Activated gamma-delta T cell (primary cell): ENCODE measurements around the gene IFITM10.

Experiments used
- DNase-seq: peaks from one replicate; lab custom pipeline; 2025; lab: John Stamatoyannopoulos, UW
- total RNA-seq, 2 donors: gene quantifications; one replicate each; lab custom pipeline; 2026; lab: John Stamatoyannopoulos, UW

Gene IFITM10
- total RNA-seq, result 1.8 to 2.4 reads per million in 2 donors

DNA sequence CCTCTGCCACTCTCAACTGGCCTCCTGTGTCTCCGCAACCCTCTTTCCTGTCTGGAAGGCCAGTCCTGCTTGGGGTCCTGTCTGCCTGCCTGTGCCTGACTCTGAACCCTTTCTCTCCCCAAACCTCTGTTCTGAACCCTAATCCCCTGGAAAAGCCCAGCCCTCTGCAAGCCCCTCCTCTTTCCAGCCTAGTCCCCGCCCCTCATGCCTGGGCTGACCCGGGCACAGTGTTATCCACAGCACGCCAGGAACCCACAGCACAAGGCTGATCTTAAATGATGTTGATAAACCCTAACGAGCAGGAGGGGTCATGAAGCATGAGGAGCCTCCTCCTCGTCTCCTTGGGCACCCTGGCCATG lies at the start of gene IFITM10:
IFITM10 (minus strand) TSS at position 115 of the 359 bp plus-strand sequence. CDS start 153 bp downstream, outside the sequence.
- DNase-seq, result no peak

DNA sequence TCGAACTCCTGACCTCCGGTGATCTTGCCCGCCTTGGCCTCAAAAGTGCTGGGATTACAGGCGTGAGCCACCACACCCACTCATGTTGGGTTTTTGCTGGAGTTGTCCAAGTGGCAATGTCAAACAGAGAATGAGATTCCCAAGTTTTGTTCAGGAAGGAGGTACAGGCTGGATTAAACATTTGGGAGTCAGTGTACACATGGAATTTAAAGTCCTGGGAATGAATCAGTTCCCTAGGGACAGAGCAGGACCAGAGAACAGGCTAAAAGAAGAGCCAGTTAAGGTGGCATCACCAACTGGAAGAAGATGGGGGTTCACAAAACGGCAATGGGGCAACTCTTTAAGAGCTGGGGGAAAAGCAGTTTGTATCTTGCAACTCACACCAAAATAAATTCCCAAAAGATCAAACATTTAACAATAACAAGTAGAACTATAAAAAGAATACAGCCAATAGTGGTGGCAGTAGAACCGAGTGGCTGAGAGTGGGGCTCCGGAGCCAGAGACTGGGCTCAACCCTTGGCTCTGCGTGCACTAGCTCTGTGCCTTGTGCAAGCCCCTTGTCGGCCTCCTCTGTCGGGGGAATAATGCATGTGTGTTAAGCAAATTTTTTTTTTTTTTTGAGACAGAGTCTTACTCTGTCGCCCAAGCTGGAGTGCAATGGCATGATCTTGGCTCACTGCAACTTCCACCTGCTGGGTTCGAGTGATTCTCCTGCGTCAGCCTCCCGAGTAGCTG lies 47.2 kb upstream of the IFITM10 start:
- DNase-seq, result no peak

DNA sequence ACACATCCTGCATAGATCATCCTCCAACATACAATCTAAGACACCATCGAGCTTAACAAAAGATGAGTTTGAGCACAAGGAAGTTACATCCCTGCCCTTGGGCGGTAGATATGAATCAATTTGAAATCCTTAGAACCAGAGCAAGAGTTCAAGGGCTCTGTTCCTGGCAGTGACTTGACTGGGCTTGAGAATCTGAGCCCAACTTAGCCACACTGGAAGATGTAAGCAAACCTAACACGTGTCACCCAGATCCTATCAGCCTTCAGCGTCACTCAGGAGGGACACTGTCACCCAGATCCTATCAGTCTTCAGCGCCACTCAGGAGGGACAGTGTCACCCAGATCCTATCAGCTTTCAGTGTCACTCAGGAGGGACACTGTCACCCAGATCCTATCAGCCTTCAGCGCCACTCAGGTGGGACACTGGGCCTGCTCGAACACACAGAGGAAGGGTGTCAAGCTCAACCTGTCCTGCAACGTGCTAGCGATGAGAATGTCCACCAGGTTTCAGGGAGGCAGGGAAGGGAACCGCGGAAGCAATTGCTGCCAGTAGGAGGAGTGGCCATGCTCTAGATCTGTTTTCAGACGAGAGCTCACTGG lies 46.1 kb upstream of the IFITM10 start:
- no peak for DNase-seq

DNA sequence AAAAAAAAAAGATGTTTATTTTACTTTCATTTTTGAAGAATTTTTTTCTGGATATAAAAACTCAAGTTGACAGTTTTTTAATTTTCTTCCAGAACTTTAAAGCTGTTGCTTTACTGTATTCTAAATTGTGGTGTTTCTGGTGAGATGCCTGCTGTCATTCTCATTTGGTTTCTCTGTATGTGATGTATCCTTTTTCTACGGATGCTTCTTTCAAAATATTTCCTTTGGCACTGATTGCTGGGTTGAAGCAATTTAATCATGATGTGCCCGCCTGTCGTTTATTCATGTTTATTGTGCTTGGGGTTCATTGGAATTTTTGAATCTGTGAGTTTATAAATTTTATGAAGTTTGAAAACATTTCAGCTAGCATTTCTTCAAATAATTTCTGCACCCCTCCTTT lies 42.7 kb upstream of the IFITM10 start:
- no peak for DNase-seq

DNA sequence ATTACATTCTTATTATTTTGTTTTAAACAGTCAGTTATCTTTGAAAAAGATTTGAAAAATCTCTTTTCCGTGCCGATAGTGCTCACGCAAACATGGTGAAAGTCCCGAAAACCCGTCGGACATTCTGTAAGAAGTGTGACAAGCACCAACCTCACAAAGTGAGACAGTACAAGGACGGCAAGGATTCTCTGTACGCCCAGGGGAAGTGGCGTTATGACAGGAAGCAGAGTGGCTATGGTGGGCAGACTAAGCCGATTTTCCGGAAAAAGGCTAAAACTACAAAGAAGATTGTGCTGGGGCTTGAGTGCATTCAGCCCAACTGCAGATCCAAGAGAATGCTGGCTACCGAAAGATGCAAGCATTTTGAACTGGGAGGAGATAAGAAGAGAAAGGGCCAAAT lies 42.1 kb upstream of the IFITM10 start:
- DNase-seq, result no peak

DNA sequence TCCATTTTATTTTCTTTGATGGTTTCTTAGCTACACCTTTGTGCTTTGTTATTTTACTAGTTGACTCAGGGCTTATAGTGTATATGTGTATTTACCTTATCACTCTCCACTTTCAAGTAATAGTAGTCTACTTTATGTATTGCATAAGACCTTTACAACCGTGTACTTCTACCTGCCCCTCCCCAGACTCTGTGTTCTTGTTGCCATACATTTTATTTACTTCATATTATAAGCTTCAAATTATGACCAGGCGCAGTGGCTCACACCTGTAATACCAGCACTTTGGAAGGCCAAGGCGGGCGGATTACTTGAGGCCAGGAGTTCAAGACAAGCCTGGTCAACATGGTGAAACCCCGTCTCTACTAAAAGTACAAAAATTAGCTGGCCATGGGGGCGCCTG lies 41.5 kb upstream of the IFITM10 start:
- no peak for DNase-seq

DNA sequence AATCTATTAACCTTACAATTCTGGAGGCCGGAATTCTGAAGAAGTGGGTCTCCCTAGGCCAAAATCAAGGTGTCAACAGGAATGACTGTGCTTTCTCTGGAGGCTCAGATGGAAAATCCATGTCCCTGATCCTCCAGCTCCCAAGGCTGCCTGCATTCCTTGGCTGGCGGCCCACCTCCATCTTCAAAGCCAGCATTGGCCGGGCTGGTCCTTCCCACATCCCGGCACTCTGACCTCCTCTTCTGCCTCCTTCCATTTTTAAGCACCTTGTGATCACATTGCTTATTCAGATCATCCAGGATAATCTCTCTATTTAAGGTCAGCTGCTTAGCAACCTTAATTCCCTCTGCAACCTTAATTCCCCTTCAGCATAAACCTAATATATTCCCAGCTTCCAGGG lies 36.1 kb upstream of the IFITM10 start:
- DNase-seq, result no peak

DNA sequence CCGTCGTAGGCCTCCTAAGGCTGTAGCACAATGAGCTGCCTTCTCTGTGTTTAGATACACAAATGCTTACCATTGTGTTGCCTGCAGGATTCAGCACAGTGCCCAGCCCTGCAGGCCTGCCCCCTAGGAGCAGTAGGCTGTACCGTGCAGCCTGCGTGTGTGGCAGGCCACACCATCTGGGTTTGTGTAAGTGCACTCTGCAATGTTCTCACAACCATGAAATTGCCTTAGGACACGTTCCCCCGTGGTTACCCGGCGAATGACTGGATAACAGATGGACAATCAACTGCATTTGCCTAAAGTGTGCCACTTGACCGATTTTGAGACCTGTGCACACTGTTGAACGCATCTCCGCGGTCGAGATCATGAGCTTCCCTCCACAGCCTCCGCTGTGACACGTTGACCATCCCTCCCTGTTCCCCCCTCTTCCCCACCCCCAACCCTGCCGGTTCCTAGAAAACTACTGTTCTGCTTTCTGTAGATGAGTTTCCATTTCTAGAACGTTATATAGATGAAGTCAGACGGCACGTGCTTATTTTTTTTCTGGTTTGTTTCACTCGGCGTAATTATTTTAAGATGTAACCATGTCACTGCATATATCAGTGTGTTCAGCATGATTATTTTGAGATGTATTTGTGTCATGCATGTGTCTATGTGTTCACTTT lies 35.5 kb upstream of the IFITM10 start:
- no peak for DNase-seq

DNA sequence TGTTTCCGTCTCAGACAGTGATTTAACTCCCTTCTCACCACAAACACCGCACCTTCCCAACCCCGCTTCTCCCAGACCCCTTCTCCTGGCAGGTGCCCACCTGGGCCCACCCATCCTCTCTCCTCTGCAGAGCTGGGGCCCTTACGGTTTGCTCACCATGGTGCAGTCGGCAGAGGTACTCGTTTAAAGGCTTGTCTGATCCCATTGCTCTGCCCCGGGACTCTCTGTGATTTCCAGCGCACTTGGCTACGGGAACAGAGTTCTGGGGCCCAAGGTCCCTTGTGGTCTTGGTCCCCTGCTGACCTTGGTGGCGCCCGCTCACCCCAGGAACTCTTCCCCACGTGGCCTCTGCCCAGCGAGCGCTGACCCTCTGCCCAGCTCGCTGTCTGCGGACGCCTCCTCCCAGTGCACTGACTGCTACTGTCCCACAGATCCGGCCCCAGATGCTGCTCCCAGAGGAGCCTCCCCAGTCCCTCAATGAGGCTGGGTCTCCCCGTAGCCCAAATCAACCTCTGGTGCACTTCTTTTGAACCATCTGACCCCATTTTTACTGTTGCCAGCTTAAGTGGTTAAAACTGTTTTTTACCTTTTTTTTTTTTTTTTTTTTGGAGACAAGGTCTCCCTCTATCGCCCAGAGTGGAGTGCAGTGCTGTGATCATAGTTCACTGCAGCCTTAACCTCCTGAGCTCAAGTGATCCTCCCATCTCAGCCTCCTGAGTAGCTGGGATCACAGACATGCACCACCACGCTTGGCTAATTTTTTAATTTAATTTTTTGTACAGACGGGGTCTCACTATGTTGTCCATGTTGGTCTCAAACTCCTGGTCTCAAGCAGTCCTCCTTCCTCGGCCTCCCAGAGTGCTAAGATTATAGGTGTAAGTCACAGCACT lies 34.6 kb upstream of the IFITM10 start:
- DNase-seq, result no peak

DNA sequence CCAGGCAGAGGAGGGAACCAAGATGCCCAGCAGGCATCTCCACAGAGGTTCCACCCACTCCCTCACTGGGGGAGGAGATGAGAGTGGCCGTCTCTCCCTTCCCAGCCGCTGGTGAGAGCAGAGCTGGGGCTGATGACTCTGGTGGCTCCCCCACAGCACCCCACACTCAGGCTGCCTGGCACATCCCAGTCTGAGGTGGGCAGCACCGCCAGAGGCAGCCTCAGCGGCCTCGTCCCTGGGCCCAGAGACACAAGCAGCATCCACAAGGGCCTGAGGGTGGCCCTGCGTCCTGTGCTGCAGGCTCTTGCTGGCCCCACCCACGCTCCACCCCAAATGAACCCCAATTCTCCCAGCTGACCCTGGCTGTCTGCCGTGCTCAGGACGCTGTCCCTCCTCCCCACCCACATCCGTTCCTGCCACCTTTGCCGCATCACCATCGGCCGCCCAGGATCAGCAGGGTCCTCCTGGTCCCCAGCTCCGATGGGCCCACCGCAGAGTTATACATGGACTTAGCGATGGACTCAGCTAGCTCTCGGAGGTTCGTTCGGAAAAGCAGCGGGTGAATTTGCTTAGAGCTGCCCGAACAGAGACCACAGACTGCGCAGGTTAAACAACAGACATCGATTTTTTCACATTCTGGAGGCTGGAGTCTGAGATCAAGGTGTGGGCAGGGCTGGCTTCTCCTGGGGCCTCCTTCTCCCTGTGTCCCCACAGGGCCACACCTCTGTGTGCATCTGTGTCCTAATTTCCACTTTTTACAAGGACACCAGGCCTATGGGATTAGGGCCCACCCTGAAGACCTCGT lies 33.5 kb upstream of the IFITM10 start:
- DNase-seq, result no peak

DNA sequence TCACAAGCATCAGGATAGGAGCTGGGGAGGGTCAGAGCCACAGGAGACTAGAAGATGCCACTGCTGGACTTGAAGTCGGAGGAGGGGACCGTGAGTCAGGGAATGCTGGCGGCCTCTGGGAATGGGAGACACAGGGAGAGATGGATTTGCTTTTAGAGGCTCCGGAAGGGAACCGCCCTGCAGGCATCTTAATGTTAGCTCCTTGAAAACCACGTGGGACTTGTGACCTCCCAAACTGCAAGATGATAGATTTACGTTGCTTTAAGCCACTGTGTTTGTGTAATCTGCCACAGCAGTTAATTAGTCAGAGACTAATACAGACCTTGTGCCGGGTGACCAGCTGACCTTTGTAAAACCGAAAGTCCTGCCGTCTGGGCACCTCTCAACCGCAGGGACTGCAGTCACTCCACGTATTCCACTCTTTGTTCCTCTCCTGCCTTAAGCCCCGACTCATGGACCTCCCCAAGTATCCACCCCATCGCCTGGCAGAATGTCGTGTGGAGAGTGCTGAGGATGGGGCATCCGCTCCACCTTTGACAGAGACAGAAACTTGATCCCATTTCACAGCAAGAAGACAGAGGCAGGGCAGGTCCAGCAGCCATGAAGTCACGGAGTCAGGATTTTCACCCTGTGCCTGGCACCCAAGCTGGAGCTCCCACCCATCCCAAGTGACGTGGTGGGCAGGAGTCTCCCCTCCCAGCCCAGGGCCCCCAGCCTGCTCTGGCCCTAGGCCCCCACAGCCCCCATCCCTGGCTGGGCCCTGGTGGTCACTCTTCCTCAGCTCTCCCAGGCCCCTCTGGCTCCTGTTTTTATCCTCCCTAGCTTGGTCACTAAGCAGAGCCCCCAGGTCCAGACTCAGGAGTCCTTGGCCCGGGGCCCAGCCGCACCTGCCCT lies 32.7 kb upstream of the IFITM10 start:
- DNase-seq, result no peak

DNA sequence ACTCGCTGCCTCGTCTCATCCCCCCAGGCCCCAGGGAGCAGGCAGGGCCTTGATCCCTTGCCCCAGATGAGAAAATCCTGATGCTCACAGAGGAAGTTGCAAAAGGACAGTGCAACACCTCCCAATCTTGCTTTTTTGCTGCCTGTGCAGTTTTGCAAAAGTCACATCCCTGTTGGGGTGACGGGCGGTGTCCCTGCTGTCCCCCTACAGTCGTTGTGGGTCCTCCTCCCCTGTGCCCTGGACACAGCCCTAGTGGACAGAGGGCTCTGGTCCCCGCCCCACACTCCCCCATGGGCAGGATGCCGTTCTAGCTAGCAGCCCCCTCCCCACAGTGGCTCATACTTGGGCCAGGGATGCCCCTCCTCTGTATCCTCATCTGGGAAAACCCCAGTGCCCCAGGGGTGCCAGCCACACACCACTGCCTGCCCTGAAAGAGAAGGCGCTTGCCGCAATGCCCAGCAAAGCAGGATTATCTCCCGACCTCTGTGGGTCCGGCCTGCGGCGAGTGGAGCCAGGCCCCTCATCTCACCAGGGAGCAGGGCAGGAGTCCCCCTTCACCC lies 31.7 kb upstream of the IFITM10 start:
- no peak for DNase-seq

DNA sequence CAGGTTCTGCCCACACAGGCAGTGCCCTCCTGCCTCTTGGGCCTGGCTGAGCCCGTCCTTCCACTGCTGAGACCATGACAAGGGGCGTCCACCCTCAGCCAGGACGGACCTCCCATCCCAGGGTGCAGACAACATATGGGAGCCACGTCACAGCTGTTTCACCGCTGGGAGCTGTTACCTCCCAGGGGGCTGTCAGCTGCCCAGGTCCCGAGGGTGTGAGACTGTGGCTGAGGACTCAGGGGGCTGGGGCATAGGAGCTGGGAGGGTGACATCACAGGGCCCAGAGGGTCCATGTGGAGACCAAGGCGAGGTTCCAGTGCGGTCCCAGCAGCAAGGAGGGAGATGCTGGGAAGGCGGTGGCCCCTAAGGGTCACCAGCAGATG lies 31.2 kb upstream of the IFITM10 start:
- DNase-seq, result no peak

DNA sequence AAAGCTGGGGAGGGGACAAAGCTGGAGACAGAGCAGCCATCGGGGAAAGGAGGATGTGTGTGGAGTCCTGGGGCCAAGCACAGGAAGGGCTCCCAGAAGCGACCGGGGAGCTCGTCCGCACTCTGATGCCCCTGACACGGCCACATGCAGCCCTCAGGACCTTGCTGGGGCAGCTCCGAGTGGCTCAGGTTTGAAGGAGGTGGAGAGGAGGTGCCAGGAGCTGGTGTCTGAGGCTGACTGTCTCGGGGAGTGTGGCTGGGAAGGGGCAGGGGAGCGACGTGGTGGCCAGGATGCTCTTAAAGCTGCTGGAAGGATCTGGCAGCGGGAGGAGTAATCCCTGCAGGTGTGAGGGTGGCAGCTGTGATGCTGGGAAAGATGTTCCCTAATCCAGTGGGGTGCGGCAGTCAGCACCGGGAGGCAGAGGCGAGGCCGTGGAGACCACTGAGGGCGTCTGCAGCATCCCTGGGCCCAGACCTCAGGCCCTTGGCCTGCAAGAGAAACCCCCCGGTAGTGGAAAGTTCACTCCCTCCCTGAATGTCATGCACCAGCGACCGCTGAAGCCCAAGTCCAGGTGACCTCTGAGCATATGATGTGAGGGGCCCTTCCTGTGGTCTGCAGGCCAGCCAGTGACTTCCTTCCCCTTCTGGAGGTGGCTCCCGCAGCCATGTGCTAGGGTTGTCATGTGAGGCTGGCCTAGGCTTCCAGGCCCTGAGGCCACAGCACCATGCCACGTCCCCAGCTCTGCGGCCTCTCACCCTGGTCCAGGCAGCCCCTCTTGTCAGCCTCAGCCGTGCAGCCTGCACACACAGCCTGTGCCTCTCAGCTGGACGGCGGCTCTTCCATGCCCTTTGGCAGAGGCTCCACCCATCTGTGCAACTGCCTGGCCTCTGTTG lies 30.6 kb upstream of the IFITM10 start:
- no peak for DNase-seq

DNA sequence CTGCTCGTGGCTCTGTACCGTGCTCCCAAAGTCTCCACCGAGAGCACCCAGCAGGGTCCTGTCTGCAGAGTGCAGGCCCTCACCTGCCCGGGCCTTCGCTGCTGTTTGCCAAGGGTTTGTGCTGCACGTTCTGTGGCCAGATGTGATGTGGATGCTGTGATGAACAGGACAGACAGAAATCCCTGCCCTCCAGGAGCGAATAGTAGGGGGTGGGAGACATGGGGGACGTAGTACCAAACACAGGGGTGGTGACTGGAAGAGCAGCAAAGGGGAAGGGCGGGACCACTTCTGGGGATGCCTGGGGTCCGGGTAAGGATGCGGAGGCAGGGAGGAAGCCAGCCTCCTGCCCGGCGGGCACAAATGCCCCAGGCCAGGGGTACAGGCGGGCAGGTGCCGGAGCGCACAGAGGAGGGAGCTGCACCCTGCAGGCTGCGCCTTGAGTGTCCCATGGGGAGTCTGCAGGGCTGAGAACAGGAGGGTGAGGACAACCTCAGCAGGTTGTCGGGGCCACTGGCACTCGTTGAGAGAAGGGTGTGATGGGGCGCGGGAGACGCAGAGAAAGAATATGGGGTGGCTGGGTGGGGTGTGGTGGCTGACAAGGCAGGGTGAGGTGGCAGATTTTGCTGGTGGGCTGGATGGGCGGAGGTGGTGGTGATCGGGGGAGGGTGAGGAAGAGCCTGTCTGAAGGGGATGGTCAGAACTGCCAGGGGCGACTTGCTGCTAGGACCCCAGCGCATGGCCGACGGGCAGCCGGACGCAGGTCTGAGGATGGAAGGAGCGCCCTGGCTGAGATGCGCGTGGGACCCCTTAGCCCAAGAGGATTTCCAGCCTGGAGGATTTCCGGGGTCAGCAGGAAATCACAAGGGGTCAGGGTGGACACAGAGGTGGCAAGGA lies 29.7 kb upstream of the IFITM10 start:
- no peak for DNase-seq

DNA sequence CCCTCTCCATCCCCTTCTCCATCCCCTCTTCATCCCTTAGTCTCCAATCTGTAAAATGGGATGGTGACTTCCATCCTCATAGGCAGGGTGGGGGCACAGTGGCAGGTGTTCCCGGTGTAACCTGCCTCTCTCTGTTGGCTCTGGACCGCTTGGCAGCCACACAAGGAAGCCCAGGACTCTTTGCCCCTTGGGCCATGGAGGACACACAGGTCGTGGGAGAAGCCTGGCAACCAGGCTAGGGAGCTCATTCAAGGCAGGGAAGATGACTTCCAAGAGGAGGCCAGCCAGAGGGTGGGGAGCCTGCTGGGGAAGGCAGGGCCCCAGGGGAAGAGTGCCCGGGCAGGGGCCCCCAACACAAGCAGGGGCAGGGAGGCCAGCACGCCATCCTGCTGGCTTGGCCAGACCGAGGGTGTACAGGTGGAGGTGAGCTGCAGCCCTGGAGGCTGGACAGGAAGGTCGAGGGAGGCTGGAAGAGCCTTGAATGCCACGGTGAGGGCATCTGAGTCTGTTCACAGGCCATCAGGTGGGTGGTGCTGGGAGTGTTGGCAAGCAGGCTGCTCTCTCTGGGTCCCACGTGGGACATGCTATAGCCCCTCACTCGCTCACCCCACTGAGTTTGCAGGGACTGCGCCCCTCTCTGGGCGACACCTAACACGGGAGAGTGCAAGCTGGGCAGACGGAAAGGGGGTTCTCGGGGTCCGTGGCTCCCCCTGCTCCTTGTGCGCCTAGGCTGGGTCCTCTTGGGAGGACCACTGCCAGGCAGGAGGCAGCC lies 28.8 kb upstream of the IFITM10 start:
- DNase-seq, result no peak
